ENCODE results near the gene TMEM52B. TPM values are rescaled to one million over a fixed set of nuclear protein-coding genes. Genes with fewer than 3 reads are reported as not detected.

The TMEM52B gene
- total RNA-seq, 3 donors from 2014 or later: 0.33 to 0.44 TPM; not detected in 1

GRCh38 chr12:10170216-10170615, 8.6 kb upstream of the TMEM52B start:
- no peaks in the 10 kb centered on the region for H3K27me3 ChIP-seq
- no peak overlapping the region for H3K4me3 ChIP-seq
- intact Hi-C loops (cut with DNase I; ENCODE audit: low total_unique reads): no loop called here
- TF ChIP-seq CTCF (IDR thresholded peaks at IDR 0.05) (no peak), POLR2AphosphoS5 (IDR thresholded peaks at IDR 0.05) (no peak), POLR2A (IDR thresholded peaks at IDR 0.05) (no peak)
- H3K36me3 ChIP-seq: no peaks in the 10 kb centered on the region
- no peak overlapping the region for H3K27ac ChIP-seq
- no peaks in the 10 kb centered on the region for H3K9me3 ChIP-seq
- DNase-seq (ENCODE audit: low spot score in 2 of 2): no peak
- H3K4me1 ChIP-seq: no peaks in the 10 kb centered on the region

GRCh38 chr12:10171973-10172728, 6.7 kb upstream of the TMEM52B start, which contains the start of gene OLR1:
TSS of gene OLR1 (minus strand) at chr12:10172132. CDS start at chr12:10172077, 55 bp downstream.
- no peak within 1 kb of the TSS for H3K4me3 ChIP-seq
- intact Hi-C loops (cut with DNase I; ENCODE audit: low total_unique reads): no loop called here
- TF ChIP-seq POLR2AphosphoS5 (IDR thresholded peaks at IDR 0.05) (no peak), CTCF (IDR thresholded peaks at IDR 0.05) (no peak), POLR2A (IDR thresholded peaks at IDR 0.05) (no peak)

GRCh38 chr12:10174986-10175614, 3.7 kb upstream of the TMEM52B start:
- Histone ChIP-seq H3K27ac (no peak overlapping the region), H3K36me3 (no peaks in the 10 kb centered on the region), H3K27me3 (no peaks in the 10 kb centered on the region), H3K4me3 (no peak overlapping the region), H3K4me1 (peaks cover 0 to 6% of the 10 kb centered on the region in 2 donors), H3K9me3 (no peaks in the 10 kb centered on the region)
- no peak for DNase-seq (ENCODE audit: low spot score in 2 of 2)
- intact Hi-C loops (cut with DNase I; ENCODE audit: low total_unique reads): no loop called here
- TF ChIP-seq POLR2AphosphoS5 (IDR thresholded peaks at IDR 0.05): no peak
- TF ChIP-seq POLR2A (IDR thresholded peaks at IDR 0.05): no peak
- TF ChIP-seq CTCF (IDR thresholded peaks at IDR 0.05): no peak

More at GRCh38 chr12:10171973-10172728, 6.7 kb upstream of the TMEM52B start, which contains the start of gene OLR1:
- H3K9me3 ChIP-seq: no peaks in the 10 kb centered on the region
- H3K36me3 ChIP-seq: no peaks in the 10 kb centered on the region
- no peaks in the 10 kb centered on the region for H3K27me3 ChIP-seq
- H3K4me1 ChIP-seq: peaks cover 0 to 6% of the 10 kb centered on the region in 2 donors
- DNase-seq (ENCODE audit: low spot score in 2 of 2): no peak
- no peak within 1 kb of the TSS for H3K27ac ChIP-seq

DNA sequence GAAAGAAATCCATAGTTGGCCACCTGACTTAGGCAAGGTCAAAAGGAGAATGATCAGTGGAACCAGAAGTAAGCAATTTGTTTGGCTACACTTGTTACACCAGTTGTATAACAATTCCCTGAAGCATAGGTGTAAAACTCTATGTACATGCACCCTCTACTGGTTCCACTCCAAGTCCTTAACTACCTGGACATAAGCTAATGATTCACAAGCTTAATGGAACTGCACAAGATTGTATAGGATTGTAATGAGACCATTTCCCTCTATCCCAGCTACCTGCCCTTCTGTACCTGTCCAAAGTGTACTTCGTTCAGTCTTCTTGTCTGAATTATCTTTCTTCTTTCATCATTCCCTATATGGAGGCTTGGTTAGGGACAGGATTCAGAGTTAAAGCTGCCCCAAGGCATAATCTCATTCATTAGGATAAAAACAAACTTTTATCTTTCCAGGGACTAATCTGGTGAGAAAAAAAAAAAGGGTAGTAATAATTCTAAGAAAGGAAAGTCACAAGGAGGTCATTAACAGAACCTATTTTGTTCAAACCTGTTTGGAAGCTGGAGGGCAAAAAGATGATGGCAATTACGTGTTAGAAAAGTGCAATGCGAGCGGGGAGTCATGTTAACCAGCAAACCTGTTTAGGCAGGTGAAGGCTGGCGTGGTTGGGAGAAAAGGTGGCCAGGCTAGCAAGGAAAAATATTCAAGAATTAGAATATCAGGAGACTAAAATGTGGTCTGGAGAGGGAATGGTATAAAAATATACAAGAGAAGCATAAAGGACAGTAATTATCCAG, 2.8 kb upstream of the TMEM52B start:
- H3K36me3 ChIP-seq: no peaks in the 10 kb centered on the region
- DNase-seq (ENCODE audit: low spot score in 2 of 2): peak in 1 of 2 donors; percentile 75
- H3K27ac ChIP-seq: peak overlapping the region in 1 of 2 donors; percentile 59
- peaks cover 0 to 6% of the 10 kb centered on the region in 2 donors for H3K4me1 ChIP-seq
- no peak for TF ChIP-seq POLR2A (IDR thresholded peaks at IDR 0.05)
- TF ChIP-seq CTCF (IDR thresholded peaks at IDR 0.05): no peak
- TF ChIP-seq POLR2AphosphoS5 (IDR thresholded peaks at IDR 0.05): no peak
- no peaks in the 10 kb centered on the region for H3K27me3 ChIP-seq
- H3K9me3 ChIP-seq: no peaks in the 10 kb centered on the region
- intact Hi-C loops (cut with DNase I; ENCODE audit: low total_unique reads): no loop called here
- H3K4me3 ChIP-seq: no peak overlapping the region

Measured in breast epithelium (tissue), 4 donors.